NT2/D1 (cell line): ENCODE data around the gene PARVA.

Experiments used
- SUZ12 ChIP-seq: IDR thresholded peaks from 2 replicates; pipeline ENCODE4 v1.6.1; 2011; ENCODE audit not compliant: insufficient read length, insufficient read depth; ENCODE audit errors: extremely low read depth
- YY1 ChIP-seq: IDR thresholded peaks from 2 replicates; pipeline ENCODE4 v1.6.1; 2011; ENCODE audit not compliant: insufficient read length, insufficient read depth
- ZNF274 ChIP-seq: IDR thresholded peaks from 2 replicates; pipeline ENCODE4 v1.6.1; 2011; ENCODE audit warnings: mild to moderate bottlenecking, low read depth, low read length

DNA sequence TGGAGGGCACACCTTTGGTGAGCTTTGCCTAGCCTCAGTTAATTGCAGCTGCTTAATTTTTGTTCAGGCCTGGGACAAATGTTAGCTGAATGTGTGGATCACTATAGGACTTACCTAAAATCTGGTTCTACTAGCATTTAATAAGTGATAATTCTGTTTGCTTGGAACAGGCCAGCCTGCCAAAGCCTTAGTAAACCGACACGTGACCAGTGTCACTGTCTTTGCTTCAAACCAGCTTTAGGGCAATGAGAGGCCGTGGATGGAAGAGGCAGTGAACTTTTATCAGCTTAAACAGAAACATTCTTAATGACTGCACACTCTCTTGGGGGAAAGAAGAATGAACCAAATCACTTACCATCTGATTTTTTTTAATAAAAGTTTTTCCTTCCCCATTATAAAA lies 10.8 kb downstream of the PARVA start:
- TF ChIP-seq YY1 (no peak), SUZ12 (no peak), ZNF274 (no peak)
